Liver (tissue), 9 donors: ENCODE data around the gene ATP2B2. TPM values are rescaled to one million over a fixed set of nuclear protein-coding genes. Genes with fewer than 3 reads are reported as not detected.

Experiments used
- DNase-seq: peaks from one replicate; pipeline ENCODE4 v3.0.0-alpha.2; 2017; ENCODE audit warnings: low spot score
- H3K27ac ChIP-seq, 2 donors: one replicate each; pipeline ENCODE4 v1.7.0; 2013; ENCODE audit warnings: inconsistent platforms in 2 of 2, low read length in 2 of 2, control low read depth in 1 of 2, low read depth in 1 of 2, mild to moderate bottlenecking in 1 of 2
- H3K27me3 ChIP-seq, 4 donors: one replicate each; pipeline versions ENCODE4 v1.6.1 to v1.7.0; 2013; ENCODE audit warnings: low read length in 3 of 4, inconsistent platforms in 1 of 4, mild to moderate bottlenecking in 1 of 4, moderate library complexity in 1 of 4; ENCODE audit not compliant: control insufficient read depth in 4 of 4, insufficient read depth in 4 of 4
- H3K36me3 ChIP-seq, 4 donors: one replicate each; pipeline versions ENCODE4 v1.6.1 to v1.7.0; 2013; ENCODE audit warnings: low read length in 3 of 4, mild to moderate bottlenecking in 3 of 4, low read depth in 1 of 4, moderate library complexity in 1 of 4; ENCODE audit not compliant: control insufficient read depth in 4 of 4, insufficient read depth in 3 of 4
- H3K4me1 ChIP-seq, 4 donors: one replicate each; pipeline versions ENCODE4 v1.6.1 to v1.7.0; 2013; ENCODE audit warnings: low read length in 3 of 4, mild to moderate bottlenecking in 3 of 4, moderate library complexity in 1 of 4; ENCODE audit not compliant: control insufficient read depth in 4 of 4, insufficient read depth in 4 of 4
- H3K4me3 ChIP-seq, 3 donors: one replicate each; pipeline versions ENCODE4 v1.6.1 to v1.7.0; 2013; ENCODE audit warnings: low read length in 3 of 3, control low read depth in 1 of 3, low read depth in 1 of 3, mild to moderate bottlenecking in 1 of 3
- H3K9ac ChIP-seq, 2 donors: one replicate each; pipeline ENCODE4 v1.7.0; 2013; ENCODE audit warnings: low read length in 2 of 2, mild to moderate bottlenecking in 2 of 2, moderate library complexity in 2 of 2, control low read depth in 1 of 2, low read depth in 1 of 2
- H3K9me3 ChIP-seq, 4 donors: one replicate each; pipeline versions ENCODE4 v1.6.1 to v1.7.0; 2013; ENCODE audit warnings: low read length in 3 of 4; ENCODE audit not compliant: control insufficient read depth in 4 of 4
- FOXA1 ChIP-seq: IDR thresholded peaks from 2 replicates; pipeline ENCODE4 v1.6.1; 2016; ENCODE audit warnings: antibody characterized with exemption
- FOXA2 ChIP-seq: IDR thresholded peaks from 2 replicates; pipeline ENCODE4 v1.6.1; 2016; ENCODE audit warnings: antibody characterized with exemption
- HNF4A ChIP-seq, 2 donors: conservative IDR thresholded peaks; 2 replicates each; pipeline ENCODE4 v1.6.1; 2016; ENCODE audit warnings: antibody characterized with exemption in 2 of 2, mild to moderate bottlenecking in 2 of 2
- HNF4G ChIP-seq: IDR thresholded peaks from 2 replicates; pipeline ENCODE4 v1.6.1; 2016; ENCODE audit warnings: antibody characterized with exemption
- NR2F2 ChIP-seq: IDR thresholded peaks from 2 replicates; pipeline ENCODE4 v1.6.1; 2016; ENCODE audit warnings: antibody characterized with exemption
- SP1 ChIP-seq: IDR thresholded peaks from 2 replicates; pipeline ENCODE4 v1.6.1; 2018; ENCODE audit warnings: antibody characterized with exemption, mild to moderate bottlenecking
- TAF1 ChIP-seq: conservative IDR thresholded peaks from 2 replicates; pipeline ENCODE4 v1.6.1; 2016; ENCODE audit warnings: antibody characterized with exemption, mild to moderate bottlenecking
- WGBS: extraction: QIAGEN DNeasy Blood & Tissue Kit; methylation state at CpG from one replicate; pipeline ENCODE4 v1.1.7; 2013; 5-methylcytosine and 5-hydroxymethylcytosine counted together
- polyA plus RNA-seq, 2 donors: library from polyadenylated mRNA; stranded (reverse) in 1 of 2; unstranded in 1 of 2; fragments of 200-250 nt in 1 of 2; fragments of >200 nt in 1 of 2; fragmentation: Nextera tagmentation in 1 of 2; extraction: Ambion mirVana in 1 of 2; gene quantifications; one replicate each; pipeline versions ENCODE4 v1.2.1 to v1.2.3, GENCODE V29; 2013 to 2015
- total RNA-seq, 2 donors: library from RNA; depleted of rRNA; stranded (reverse); fragments of >200 nt; gene quantifications; one replicate each; pipeline ENCODE4 v1.2.3, GENCODE V29; 2014
- TF ChIP-seq, protein P1 (sequence below): IDR thresholded peaks from 2 replicates; pipeline ENCODE4 v1.6.1; 2016; ENCODE audit warnings: antibody characterized with exemption
- TF ChIP-seq, protein P2 (sequence below): IDR thresholded peaks from 2 replicates; pipeline ENCODE4 v1.6.1; 2016; ENCODE audit warnings: antibody characterized with exemption, mild to moderate bottlenecking
- donor health status: healthy.
- donor health status: healthy.
- donor health status: healthy.
- donor health status: healthy.
- donor health status: healthy.

The ATP2B2 gene
- total and polyA plus RNA-seq, 4 donors: 10.4 to 27.8 (median 20.7) TPM

DNA sequence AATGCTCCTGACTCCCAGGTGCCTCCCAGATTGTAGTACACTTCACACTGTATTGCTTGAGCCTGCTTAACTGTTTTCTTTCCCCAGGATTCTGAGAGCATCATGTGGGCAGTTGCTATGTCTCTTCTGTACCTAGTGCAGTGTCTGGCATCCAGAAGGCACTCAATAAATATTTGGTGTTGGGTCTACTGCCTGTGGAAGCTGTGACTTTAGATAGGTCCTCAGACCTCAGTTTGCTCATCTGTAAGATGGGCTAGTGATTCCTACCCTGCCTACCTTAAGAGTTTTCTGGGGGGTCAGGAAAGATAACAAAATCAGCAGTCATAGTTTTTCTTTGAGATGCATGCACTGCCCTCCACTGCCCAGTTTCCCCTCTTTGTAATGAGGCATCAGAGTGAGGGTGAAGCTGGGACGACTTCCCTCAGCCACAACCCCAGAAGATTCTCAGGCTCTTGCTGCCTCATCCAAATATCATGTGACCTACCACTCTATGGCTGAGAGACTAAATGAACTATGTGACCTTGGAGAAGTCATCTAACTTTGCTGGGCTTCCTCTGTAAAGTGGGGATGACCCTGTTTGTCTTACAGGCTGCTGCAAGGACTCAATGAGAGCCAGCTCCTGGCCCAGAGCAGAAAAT, 50.4 kb downstream of the ATP2B2 start:
- Histone ChIP-seq H3K4me3 (no peak overlapping the region), H3K9me3 (no peaks in the 10 kb centered on the region), H3K4me1 (no peaks in the 10 kb centered on the region), H3K36me3 (peaks cover 0 to 2% (median 0%) of the 10 kb centered on the region in 4 donors), H3K27me3 (no peaks in the 10 kb centered on the region), H3K9ac (no peak overlapping the region), H3K27ac (no peak overlapping the region)
- TF ChIP-seq FOXA2 (no peak), HNF4G (no peak)
- TF ChIP-seq, protein P1, sequence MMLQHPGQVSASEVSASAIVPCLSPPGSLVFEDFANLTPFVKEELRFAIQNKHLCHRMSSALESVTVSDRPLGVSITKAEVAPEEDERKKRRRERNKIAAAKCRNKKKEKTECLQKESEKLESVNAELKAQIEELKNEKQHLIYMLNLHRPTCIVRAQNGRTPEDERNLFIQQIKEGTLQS: no peak
- TF ChIP-seq, protein P2, sequence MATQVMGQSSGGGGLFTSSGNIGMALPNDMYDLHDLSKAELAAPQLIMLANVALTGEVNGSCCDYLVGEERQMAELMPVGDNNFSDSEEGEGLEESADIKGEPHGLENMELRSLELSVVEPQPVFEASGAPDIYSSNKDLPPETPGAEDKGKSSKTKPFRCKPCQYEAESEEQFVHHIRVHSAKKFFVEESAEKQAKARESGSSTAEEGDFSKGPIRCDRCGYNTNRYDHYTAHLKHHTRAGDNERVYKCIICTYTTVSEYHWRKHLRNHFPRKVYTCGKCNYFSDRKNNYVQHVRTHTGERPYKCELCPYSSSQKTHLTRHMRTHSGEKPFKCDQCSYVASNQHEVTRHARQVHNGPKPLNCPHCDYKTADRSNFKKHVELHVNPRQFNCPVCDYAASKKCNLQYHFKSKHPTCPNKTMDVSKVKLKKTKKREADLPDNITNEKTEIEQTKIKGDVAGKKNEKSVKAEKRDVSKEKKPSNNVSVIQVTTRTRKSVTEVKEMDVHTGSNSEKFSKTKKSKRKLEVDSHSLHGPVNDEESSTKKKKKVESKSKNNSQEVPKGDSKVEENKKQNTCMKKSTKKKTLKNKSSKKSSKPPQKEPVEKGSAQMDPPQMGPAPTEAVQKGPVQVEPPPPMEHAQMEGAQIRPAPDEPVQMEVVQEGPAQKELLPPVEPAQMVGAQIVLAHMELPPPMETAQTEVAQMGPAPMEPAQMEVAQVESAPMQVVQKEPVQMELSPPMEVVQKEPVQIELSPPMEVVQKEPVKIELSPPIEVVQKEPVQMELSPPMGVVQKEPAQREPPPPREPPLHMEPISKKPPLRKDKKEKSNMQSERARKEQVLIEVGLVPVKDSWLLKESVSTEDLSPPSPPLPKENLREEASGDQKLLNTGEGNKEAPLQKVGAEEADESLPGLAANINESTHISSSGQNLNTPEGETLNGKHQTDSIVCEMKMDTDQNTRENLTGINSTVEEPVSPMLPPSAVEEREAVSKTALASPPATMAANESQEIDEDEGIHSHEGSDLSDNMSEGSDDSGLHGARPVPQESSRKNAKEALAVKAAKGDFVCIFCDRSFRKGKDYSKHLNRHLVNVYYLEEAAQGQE: no peak
- 0% methylated on average over 1 of the region's 1 CpG for WGBS
- DNase-seq: no peak

DNA sequence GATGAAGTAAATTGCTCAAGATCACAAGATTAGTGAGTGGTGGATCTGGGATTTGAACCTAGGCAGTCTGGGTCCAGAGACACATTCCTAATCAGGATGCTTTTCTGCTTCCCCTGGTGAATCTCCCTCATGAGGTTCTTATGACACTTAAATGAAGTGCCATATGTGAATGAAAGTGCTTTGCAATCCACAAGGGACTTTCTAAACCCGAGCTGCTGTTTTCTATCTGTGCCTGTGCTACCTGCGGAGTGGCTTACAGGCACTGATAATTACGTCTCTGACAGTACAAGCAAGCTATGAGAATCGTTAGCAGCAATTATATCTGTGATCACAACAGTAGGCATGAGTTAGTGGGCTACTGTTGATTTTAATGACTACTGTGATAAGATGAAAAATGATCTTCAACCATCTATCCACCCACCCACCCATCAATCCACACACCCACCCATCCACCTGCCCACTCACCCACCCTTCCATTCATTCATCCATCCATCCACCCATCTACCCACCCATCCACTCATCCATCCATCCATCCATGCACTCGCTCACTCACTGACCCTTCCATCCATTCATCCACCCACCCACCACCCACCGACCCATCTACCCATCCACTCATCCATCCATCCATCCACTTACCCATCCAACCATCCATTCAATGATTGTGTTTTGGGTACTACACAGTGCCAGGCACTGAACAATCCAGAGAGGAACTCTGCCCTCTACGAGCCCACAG, 51.8 kb downstream of the ATP2B2 start:
- TF ChIP-seq NR2F2 (no peak), FOXA1 (no peak), HNF4A (conservative IDR thresholded peaks at IDR 0.05) (no peak)
- WGBS: 72% methylated on average over 7 of the region's 7 CpGs
- no peak for DNase-seq

DNA sequence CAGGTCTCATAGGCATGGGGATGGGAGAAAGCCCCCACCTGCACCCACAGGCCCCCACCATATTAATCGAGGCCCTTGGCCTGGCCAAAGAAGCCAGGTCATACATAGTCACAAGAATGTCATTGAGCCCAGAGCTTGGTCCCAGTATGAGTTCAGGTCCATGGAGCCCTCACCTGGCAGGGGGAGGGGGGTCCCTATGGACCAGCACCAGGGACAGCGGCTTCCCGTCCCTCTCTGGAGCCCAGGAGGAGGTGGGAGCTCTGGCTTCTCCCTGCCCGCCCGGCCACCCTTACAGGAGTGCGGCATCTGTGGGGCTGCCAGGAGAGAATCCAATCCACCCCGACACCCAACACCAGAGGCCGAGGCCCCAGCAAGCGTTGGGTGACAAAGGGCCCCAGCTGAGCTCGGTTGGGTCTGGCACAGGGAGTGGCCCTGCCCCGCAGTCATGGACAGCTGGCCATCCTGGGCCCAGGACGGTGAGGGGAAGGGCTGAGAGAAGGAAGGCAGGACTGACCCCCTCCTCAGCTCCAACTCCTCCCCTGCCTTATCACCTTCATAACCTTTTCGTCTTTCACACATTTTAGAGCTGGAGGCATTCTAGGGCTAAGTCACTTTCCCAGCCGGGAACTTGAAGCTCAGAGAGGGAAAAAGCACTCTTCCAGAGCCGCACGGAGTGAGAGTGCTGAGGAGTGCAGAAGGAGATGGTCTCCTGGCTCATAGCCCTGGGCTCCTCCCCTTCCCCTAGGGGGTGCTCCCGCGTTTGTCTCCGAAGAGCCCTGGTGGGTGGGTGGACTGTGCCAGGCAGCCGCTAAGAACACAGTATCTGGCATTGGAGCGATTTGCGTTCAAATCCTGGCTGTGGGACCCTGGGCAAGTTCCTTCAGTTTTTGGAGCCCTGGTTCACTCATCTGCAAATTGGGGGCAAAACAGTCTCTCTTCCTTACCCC, 54.6 kb downstream of the ATP2B2 start:
- H3K9me3 ChIP-seq: no peaks in the 10 kb centered on the region
- H3K27ac ChIP-seq: no peak overlapping the region
- peaks cover 0 to 16% (median 0%) of the 10 kb centered on the region in 4 donors for H3K4me1 ChIP-seq
- H3K4me3 ChIP-seq: no peak overlapping the region
- WGBS: 75% methylated on average over 22 of the region's 22 CpGs
- H3K9ac ChIP-seq: no peak overlapping the region
- TF ChIP-seq SP1 (no peak), TAF1 (no peak)
- TF ChIP-seq, protein P2: peak; percentile 46
- TF ChIP-seq, protein P1: no peak
- H3K36me3 ChIP-seq: peaks cover 0 to 10% (median 3%) of the 10 kb centered on the region in 4 donors
- no peaks in the 10 kb centered on the region for H3K27me3 ChIP-seq
- no peak for DNase-seq

More for the DNA sequence above, 51.8 kb downstream of the ATP2B2 start:
- Histone ChIP-seq H3K36me3 (peaks cover 0 to 4% (median 2%) of the 10 kb centered on the region in 4 donors), H3K27me3 (no peaks in the 10 kb centered on the region), H3K4me3 (no peak overlapping the region), H3K9me3 (no peaks in the 10 kb centered on the region), H3K4me1 (no peaks in the 10 kb centered on the region), H3K27ac (no peak overlapping the region), H3K9ac (no peak overlapping the region)
